ENCODE data around the gene AURKAIP1.

GRCh38 chr1:1421907-1422464 lies 47.0 kb upstream of the AURKAIP1 start:
- no peak for TF ChIP-seq EZH2 (IDR thresholded peaks at IDR 0.05; ENCODE audit: insufficient read depth, poor library complexity, severe bottlenecking)
- TF ChIP-seq EZH2phosphoT487 (IDR thresholded peaks at IDR 0.05; ENCODE audit: insufficient read depth, low read depth) = no peak

All from GM23248 (cell line).